Muscle of arm (tissue), 12 donors: ENCODE data around the gene PLXNA2. TPM values are rescaled to one million over a fixed set of nuclear protein-coding genes. Genes with fewer than 3 reads are reported as not detected.
A peak's percentile ranks its signal among the peaks of the same experiment; 100 is the strongest.

Experiments
- DNase-seq: peaks from one replicate; pipeline ENCODE4 v3.0.0-alpha.2; 2013
- polyA plus RNA-seq, 12 donors: library from polyadenylated mRNA; unstranded; fragments of 120-200 nt; gene quantifications; one replicate each; pipeline ENCODE4 v1.2.1, GENCODE V29; 2013; ENCODE audit not compliant: insufficient read length in 12 of 12

Gene PLXNA2
- polyA plus RNA-seq, 12 donors = 20.4 to 39.2 (median 33.6) TPM; not detected in 1

GRCh38 chr1:208069908-208070307 is 174.3 kb downstream of the PLXNA2 start:
- DNase-seq = no peak

- no peak for DNase-seq
Measured at GRCh38 chr1:208069317-208069716, 174.9 kb downstream of the PLXNA2 start.

GRCh38 chr1:208068908-208069307 is 175.3 kb downstream of the PLXNA2 start:
- no peak for DNase-seq

GRCh38 chr1:208068407-208068806 is 175.8 kb downstream of the PLXNA2 start:
- no peak for DNase-seq

GRCh38 chr1:208066583-208066982 is 177.6 kb downstream of the PLXNA2 start:
- no peak for DNase-seq

- DNase-seq = no peak
Measured at GRCh38 chr1:208065862-208066261, 178.3 kb downstream of the PLXNA2 start.

- DNase-seq = no peak
Measured at GRCh38 chr1:208061632-208062031, 182.6 kb downstream of the PLXNA2 start.

- DNase-seq = no peak
Measured at GRCh38 chr1:208061118-208061517, 183.1 kb downstream of the PLXNA2 start.

GRCh38 chr1:208060215-208060869 is 183.8 kb downstream of the PLXNA2 start:
- DNase-seq = no peak

GRCh38 chr1:208059409-208060001 is 184.7 kb downstream of the PLXNA2 start:
- DNase-seq = no peak

- DNase-seq = no peak
Measured at GRCh38 chr1:208058756-208059155, 185.4 kb downstream of the PLXNA2 start.

- DNase-seq = no peak
Measured at GRCh38 chr1:208058267-208058666, 185.9 kb downstream of the PLXNA2 start.

GRCh38 chr1:208057056-208057455 is 187.1 kb downstream of the PLXNA2 start:
- DNase-seq = no peak

GRCh38 chr1:208055535-208055934 is 188.6 kb downstream of the PLXNA2 start:
- DNase-seq = no peak

- DNase-seq = no peak
Measured at GRCh38 chr1:208054911-208055379, 189.2 kb downstream of the PLXNA2 start.

- DNase-seq = no peak
Measured at GRCh38 chr1:208054485-208054884, 189.7 kb downstream of the PLXNA2 start.

- no peak for DNase-seq
Measured at GRCh38 chr1:208053661-208054060, 190.5 kb downstream of the PLXNA2 start.

GRCh38 chr1:208052926-208053407 is 191.2 kb downstream of the PLXNA2 start:
- DNase-seq = no peak

GRCh38 chr1:208052135-208052534 is 192.0 kb downstream of the PLXNA2 start:
- no peak for DNase-seq

- no peak for DNase-seq
Measured at GRCh38 chr1:208051651-208052050, 192.5 kb downstream of the PLXNA2 start.

- DNase-seq = no peak
Measured at GRCh38 chr1:208048904-208049303, 195.3 kb downstream of the PLXNA2 start.

GRCh38 chr1:208047975-208048374 is 196.2 kb downstream of the PLXNA2 start:
- peak; percentile 41 for DNase-seq

GRCh38 chr1:208047476-208047934 is 196.7 kb downstream of the PLXNA2 start:
- peak; percentile 82 for DNase-seq
